MCF 10A (cell line): ENCODE measurements around the gene RAPGEF1. TPM values are rescaled to one million over a fixed set of nuclear protein-coding genes. Genes with fewer than 3 reads are reported as not detected.

Experiments used
- BruUV-seq: library from RNA; stranded (reverse); fragments of 400-500 nt; replicated peaks from 2 replicates; lab custom pipeline; 2021; lab: Mats Ljungman, UMichigan
- CTCF ChIA-PET: fragments of 300-600 bp; sonication (Branson Sonifier 250); formaldehyde crosslinking; extraction: SDS; loops from one replicate; lab custom pipeline; 2021; ENCODE audit warnings: antibody characterized with exemption, inconsistent platforms; lab: Yijun Ruan, JAX
- POLR2A ChIA-PET: fragments of 300-600, 350-650 bp; sonication (Branson Sonifier 250); formaldehyde crosslinking; extraction: SDS; loops from one replicate; lab custom pipeline; 2020; ENCODE audit warnings: antibody characterized with exemption, inconsistent platforms; lab: Yijun Ruan, JAX
- DNase-seq: peaks from one replicate; pipeline ENCODE4 v3.0.0-alpha.2; 2018; ENCODE audit not compliant: unreplicated experiment
- H3K27ac Mint-ChIP-seq: one replicate; pipeline ENCODE4 v1.8.0; 2022; ENCODE audit warnings: mild to moderate bottlenecking, low read depth, mixed read lengths; ENCODE audit not compliant: unreplicated experiment
- H3K27me3 Mint-ChIP-seq: one replicate; pipeline ENCODE4 v1.8.0; 2022; ENCODE audit warnings: mixed read lengths; ENCODE audit not compliant: insufficient read depth, unreplicated experiment
- H3K36me3 Mint-ChIP-seq: one replicate; pipeline ENCODE4 v1.8.0; 2022; ENCODE audit warnings: mild to moderate bottlenecking, moderate library complexity, mixed read lengths; ENCODE audit not compliant: insufficient read depth, unreplicated experiment
- H3K4me1 Mint-ChIP-seq: one replicate; pipeline ENCODE4 v1.8.0; 2022; ENCODE audit warnings: mixed read lengths; ENCODE audit not compliant: insufficient read depth, unreplicated experiment
- H3K4me3 Mint-ChIP-seq: one replicate; pipeline ENCODE4 v1.8.0; 2022; ENCODE audit warnings: mild to moderate bottlenecking, moderate library complexity, mixed read lengths; ENCODE audit not compliant: unreplicated experiment
- H3K9me3 Mint-ChIP-seq: one replicate; pipeline ENCODE4 v1.8.0; 2022; ENCODE audit warnings: mixed read lengths; ENCODE audit not compliant: unreplicated experiment
- CTCF ChIP-seq: fragments of 200-600 bp; IDR thresholded peaks from one replicate; pipeline ENCODE4 v1.8.0; 2022; ENCODE audit warnings: antibody characterized with exemption, mild to moderate bottlenecking; ENCODE audit not compliant: unreplicated experiment
- intact Hi-C: fragments of 100-400 bp; cut with micrococcal nuclease; formaldehyde crosslinking; loops from 2 replicates; pipeline ENCODE4 v1.14.1; 2022
- total RNA-seq: library from RNA; stranded (reverse); gene quantifications from 2 replicates; pipeline ENCODE4 v1.2.3, GENCODE V29; 2022

Gene RAPGEF1
- total RNA-seq, 1 experiment from 2014 or later: 55.4 TPM

- intact Hi-C loops: no loop called here
- H3K4me1 Mint-ChIP-seq: peaks cover 17% of the 10 kb centered on the region
- H3K9me3 Mint-ChIP-seq: no peaks in the 10 kb centered on the region
- CTCF ChIA-PET: interaction anchor here (0.7 kb wide), 1 partner anchor 60 kb away, joined by 3 read pairs; no protein-coding TSS in a partner anchor
- H3K27me3 Mint-ChIP-seq: no peaks in the 10 kb centered on the region
- no peak for TF ChIP-seq CTCF
- POLR2A ChIA-PET: interaction anchor here (1.2 kb wide), 1 partner anchor 9 kb away, joined by 3 read pairs; no protein-coding TSS in a partner anchor
- no peak overlapping the region for H3K4me3 Mint-ChIP-seq
- peaks cover 14% of the 10 kb centered on the region for H3K36me3 Mint-ChIP-seq
- no peak for DNase-seq
- H3K27ac Mint-ChIP-seq: no peak overlapping the region
- no TSS peak for BruUV-seq
Measured at GRCh38 chr9:131723632-131724031, 16.2 kb downstream of the RAPGEF1 start.

- Mint-ChIP-seq H3K36me3 (peaks cover 14% of the 10 kb centered on the region), H3K27me3 (no peaks in the 10 kb centered on the region), H3K27ac (no peak overlapping the region), H3K9me3 (no peaks in the 10 kb centered on the region), H3K4me3 (no peak overlapping the region), H3K4me1 (peaks cover 4% of the 10 kb centered on the region)
- DNase-seq: no peak
- no peak for TF ChIP-seq CTCF
- no TSS peak for BruUV-seq
- CTCF ChIA-PET: interaction anchor here (0.9 to 1.4 kb wide), 2 partner anchors 10 to 18 kb away, joined by 3 to 4 read pairs; partner anchors contain the start of gene RAPGEF1
- intact Hi-C loops: no loop called here
- POLR2A ChIA-PET: interaction anchor here (0.7 kb wide), 2 partner anchors 9 to 88 kb away, joined by 3 read pairs; no protein-coding TSS in a partner anchor
Measured at GRCh38 chr9:131722255-131722654, 17.6 kb downstream of the RAPGEF1 start.

GRCh38 chr9:131721076-131721475 lies 18.8 kb downstream of the RAPGEF1 start:
- Mint-ChIP-seq H3K27me3 (no peaks in the 10 kb centered on the region), H3K27ac (peak overlapping the region; percentile 35), H3K4me1 (no peaks in the 10 kb centered on the region), H3K36me3 (peaks cover 14% of the 10 kb centered on the region), H3K4me3 (no peak overlapping the region), H3K9me3 (no peaks in the 10 kb centered on the region)
- BruUV-seq: no TSS peak
- DNase-seq: no peak
- CTCF ChIA-PET: interaction anchor here (0.5 to 1.4 kb wide), 2 partner anchors 19 to 24 kb away, joined by 3 to 5 read pairs; partner anchors contain the start of gene RAPGEF1
- no peak for TF ChIP-seq CTCF
- intact Hi-C loops: no loop called here
- POLR2A ChIA-PET: interaction anchor here (0.6 kb wide), 1 partner anchor 11 kb away, joined by 3 read pairs; no protein-coding TSS in a partner anchor

- no peaks in the 10 kb centered on the region for H3K9me3 Mint-ChIP-seq
- no TSS peak for BruUV-seq
Measured at GRCh38 chr9:131720330-131720729, 19.5 kb downstream of the RAPGEF1 start.

More at GRCh38 chr9:131720330-131720729, 19.5 kb downstream of the RAPGEF1 start:
- intact Hi-C loops: no loop called here
- TF ChIP-seq CTCF: no peak
- Mint-ChIP-seq H3K4me3 (no peak overlapping the region), H3K27me3 (no peaks in the 10 kb centered on the region), H3K4me1 (peaks cover under 1% of the 10 kb centered on the region), H3K27ac (peak overlapping the region; percentile 35), H3K36me3 (peaks cover 14% of the 10 kb centered on the region)
- CTCF ChIA-PET: interaction anchor here (0.6 to 0.8 kb wide), 2 partner anchors 13 to 20 kb away, joined by 3 read pairs; no protein-coding TSS in a partner anchor
- POLR2A ChIA-PET: interaction anchor here (1.3 kb wide), 1 partner anchor 16 kb away, joined by 4 read pairs; no protein-coding TSS in a partner anchor
- no peak for DNase-seq
